ENCODE data around the gene PAPPA2.

GRCh38 chr1:176733661-176734060 lies 270.7 kb downstream of the PAPPA2 start:
- TF ChIP-seq, protein P1, sequence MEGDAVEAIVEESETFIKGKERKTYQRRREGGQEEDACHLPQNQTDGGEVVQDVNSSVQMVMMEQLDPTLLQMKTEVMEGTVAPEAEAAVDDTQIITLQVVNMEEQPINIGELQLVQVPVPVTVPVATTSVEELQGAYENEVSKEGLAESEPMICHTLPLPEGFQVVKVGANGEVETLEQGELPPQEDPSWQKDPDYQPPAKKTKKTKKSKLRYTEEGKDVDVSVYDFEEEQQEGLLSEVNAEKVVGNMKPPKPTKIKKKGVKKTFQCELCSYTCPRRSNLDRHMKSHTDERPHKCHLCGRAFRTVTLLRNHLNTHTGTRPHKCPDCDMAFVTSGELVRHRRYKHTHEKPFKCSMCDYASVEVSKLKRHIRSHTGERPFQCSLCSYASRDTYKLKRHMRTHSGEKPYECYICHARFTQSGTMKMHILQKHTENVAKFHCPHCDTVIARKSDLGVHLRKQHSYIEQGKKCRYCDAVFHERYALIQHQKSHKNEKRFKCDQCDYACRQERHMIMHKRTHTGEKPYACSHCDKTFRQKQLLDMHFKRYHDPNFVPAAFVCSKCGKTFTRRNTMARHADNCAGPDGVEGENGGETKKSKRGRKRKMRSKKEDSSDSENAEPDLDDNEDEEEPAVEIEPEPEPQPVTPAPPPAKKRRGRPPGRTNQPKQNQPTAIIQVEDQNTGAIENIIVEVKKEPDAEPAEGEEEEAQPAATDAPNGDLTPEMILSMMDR (IDR thresholded peaks at IDR 0.05) = no peak
- no peak for TF ChIP-seq POLR2A (IDR thresholded peaks at IDR 0.05)

Measured in right lobe of liver (tissue), 4 donors.